GM19468 (cell line): ENCODE measurements around the gene SMIM9.
"Not testable (repeated sequence)": the region's sequence is repeated elsewhere in the genome, so short reads cannot be mapped to it uniquely, and the experiment has no call there.

Experiments used
- ATAC-seq: cut with Tn5 transposase; IDR thresholded peaks from one replicate; pipeline ENCODE4 v1.9.1; 2021; ENCODE audit warnings: mild to moderate bottlenecking, moderate library complexity, moderate number of reproducible peaks; ENCODE audit not compliant: unreplicated experiment; ENCODE audit errors: extremely low read depth

SMIM9 gene

GRCh38 chrX:154834562-154834961 is at the start of gene SMIM9:
TSS of gene SMIM9 (minus strand) at chrX:154834662. CDS start at chrX:154830856, 3,806 bp downstream.
- ATAC-seq, result no peak

- not testable (repeated sequence) for ATAC-seq
Observed at GRCh38 chrX:154884069-154884468, 49.6 kb upstream of the SMIM9 start.

GRCh38 chrX:154873329-154873728 is 38.9 kb upstream of the SMIM9 start:
- ATAC-seq, result no peak

GRCh38 chrX:154868522-154868921 is 34.1 kb upstream of the SMIM9 start:
- ATAC-seq, result not testable (repeated sequence)

GRCh38 chrX:154855256-154855655 is 20.8 kb upstream of the SMIM9 start:
- ATAC-seq, result no peak

- ATAC-seq, result no peak
Observed at GRCh38 chrX:154850957-154851611, 16.6 kb upstream of the SMIM9 start.

GRCh38 chrX:154840856-154841255 is 6.4 kb upstream of the SMIM9 start:
- ATAC-seq, result no peak

- no peak for ATAC-seq
Observed at GRCh38 chrX:154836163-154836562, 1.7 kb upstream of the SMIM9 start.

GRCh38 chrX:154833746-154834274 is 652 bp downstream of the SMIM9 start:
- no peak for ATAC-seq

GRCh38 chrX:154829926-154830442 is 4.5 kb downstream of the SMIM9 start:
- no peak for ATAC-seq

- no peak for ATAC-seq
Observed at GRCh38 chrX:154829134-154829533, 5.3 kb downstream of the SMIM9 start.

- no peak for ATAC-seq
Observed at GRCh38 chrX:154828016-154828408, 6.5 kb downstream of the SMIM9 start.

GRCh38 chrX:154827194-154828015 is 7.1 kb downstream of the SMIM9 start:
- peak; percentile 46 for ATAC-seq

- ATAC-seq, result not testable (repeated sequence)
Observed at GRCh38 chrX:154825586-154825985, 8.9 kb downstream of the SMIM9 start.

GRCh38 chrX:154824638-154825037 is 9.8 kb downstream of the SMIM9 start:
- ATAC-seq, result no peak

- ATAC-seq, result no peak
Observed at GRCh38 chrX:154822029-154822428, 12.4 kb downstream of the SMIM9 start.

GRCh38 chrX:154821523-154821922 is 12.9 kb downstream of the SMIM9 start:
- ATAC-seq, result no peak

GRCh38 chrX:154819771-154820341 is 14.6 kb downstream of the SMIM9 start:
- ATAC-seq, result peak; percentile 32

- no peak for ATAC-seq
Observed at GRCh38 chrX:154818916-154819770, 15.3 kb downstream of the SMIM9 start.
